PC-3 (cell line): ENCODE results near the gene PPFIBP1. TPM values are rescaled to one million over a fixed set of nuclear protein-coding genes. Genes with fewer than 3 reads are reported as not detected.

Source experiments
- ATAC-seq: fragments of 200-7000 bp; cut with Tn5 transposase; 2 replicates; pipeline ENCODE4 v1.9.1; 2020; ENCODE audit warnings: mild to moderate bottlenecking, moderate library complexity
- BruUV-seq: library from RNA; stranded (reverse); fragments of 400-500 nt; replicated peaks from 2 replicates; lab custom pipeline; 2021; lab: Mats Ljungman, UMichigan
- CTCF ChIA-PET: fragments of 300-600 bp; sonication (Branson Sonifier 250); formaldehyde crosslinking; loops from one replicate; lab custom pipeline; 2022; ENCODE audit warnings: antibody characterized with exemption; lab: Charles Lee
- POLR2A ChIA-PET: fragments of 300-600 bp; sonication (Branson Sonifier 250); formaldehyde crosslinking; loops from one replicate; lab custom pipeline; 2022; ENCODE audit warnings: antibody characterized with exemption; ENCODE audit not compliant: unreplicated experiment; lab: Charles Lee
- DNase-seq: peaks from one replicate; pipeline ENCODE4 v3.0.0-alpha.2; 2015
- H2AFZ ChIP-seq: fragments of 300-600 bp; sonication (generic); 2 replicates; pipeline ENCODE4 v1.6.0; 2016; ENCODE audit warnings: antibody characterized with exemption, low read length
- H3F3A ChIP-seq: fragments of 300-600 bp; sonication (generic); one replicate; pipeline ENCODE4 v1.6.0; 2017; ENCODE audit warnings: antibody characterized with exemption, low read length, control low read depth, mild to moderate bottlenecking; ENCODE audit not compliant: unreplicated experiment
- H3K27ac ChIP-seq: fragments of 300-600 bp; sonication (generic); 2 replicates; pipeline ENCODE4 v1.5.1; 2016; ENCODE audit warnings: mild to moderate bottlenecking, low read length
- H3K27me3 ChIP-seq: fragments of 300-600 bp; sonication (generic); 2 replicates; pipeline ENCODE4 v1.6.1; 2016; ENCODE audit warnings: low read length, mixed read lengths
- H3K36me3 ChIP-seq: fragments of 300-600 bp; sonication (generic); 2 replicates; pipeline ENCODE4 v1.6.1; 2016; ENCODE audit warnings: low read depth, mixed run types, low read length, mixed read lengths
- H3K4me1 ChIP-seq: fragments of 300-600 bp; sonication (generic); 2 replicates; pipeline ENCODE4 v1.5.1; 2016; ENCODE audit warnings: low read length; ENCODE audit not compliant: insufficient read depth
- H3K4me2 ChIP-seq: fragments of 300-600 bp; sonication (generic); 2 replicates; pipeline ENCODE4 v1.6.0; 2016; ENCODE audit warnings: low read length
- H3K4me3 ChIP-seq: fragments of 300-600 bp; sonication (generic); 2 replicates; pipeline ENCODE4 v1.5.1; 2016; ENCODE audit warnings: mild to moderate bottlenecking, low read length, mixed read lengths
- H3K79me2 ChIP-seq: fragments of 300-600 bp; sonication (generic); 2 replicates; pipeline ENCODE4 v1.6.1; 2017; ENCODE audit warnings: low read length, mixed read lengths
- H3K9ac ChIP-seq: fragments of 300-600 bp; sonication (generic); 2 replicates; pipeline ENCODE4 v1.6.0; 2016; ENCODE audit warnings: mild to moderate bottlenecking, low read length
- H3K9me2 ChIP-seq: fragments of 300-600 bp; sonication (generic); replicated peaks from 2 replicates; pipeline ENCODE4 v1.6.1; 2016; ENCODE audit warnings: mixed run types, low read length, mixed read lengths
- H3K9me3 ChIP-seq: fragments of 300-600 bp; sonication (generic); 2 replicates; pipeline ENCODE4 v1.6.1; 2016; ENCODE audit warnings: low read length, mixed read lengths
- H4K20me1 ChIP-seq: fragments of 300-600 bp; sonication (generic); 2 replicates; pipeline ENCODE4 v1.6.1; 2016; ENCODE audit warnings: low read length, mixed read lengths
- EZH2 ChIP-seq: fragments of 300-600 bp; sonication (generic); IDR thresholded peaks from one replicate; pipeline ENCODE4 v1.6.1; 2017; ENCODE audit warnings: antibody characterized with exemption, mild to moderate bottlenecking, low read length; ENCODE audit not compliant: unreplicated experiment
- EZH2phosphoT487 ChIP-seq: fragments of 300-600 bp; sonication (generic); IDR thresholded peaks from 2 replicates; pipeline ENCODE4 v1.6.1; 2018; ENCODE audit warnings: mild to moderate bottlenecking, antibody characterized with exemption, low read length, borderline replicate concordance
- intact Hi-C: fragments of 100-400 bp; cut with micrococcal nuclease; formaldehyde crosslinking; loops from 2 replicates; pipeline ENCODE4 v1.9.0; 2023
- total RNA-seq: library from RNA; depleted of rRNA; stranded (reverse); fragments of >200 nt; gene quantifications from 2 replicates; pipeline ENCODE4 v1.2.3, GENCODE V29; 2014
- TF ChIP-seq, protein P1 (sequence below): fragments of 300-600 bp; sonication (generic); conservative IDR thresholded peaks from 2 replicates; pipeline ENCODE4 v1.5.1; 2017; ENCODE audit warnings: antibody characterized with exemption, low read depth, mild to moderate bottlenecking, low read length

PPFIBP1 gene
- total RNA-seq, 1 experiment from 2014 or later, result 56.9 TPM

DNA sequence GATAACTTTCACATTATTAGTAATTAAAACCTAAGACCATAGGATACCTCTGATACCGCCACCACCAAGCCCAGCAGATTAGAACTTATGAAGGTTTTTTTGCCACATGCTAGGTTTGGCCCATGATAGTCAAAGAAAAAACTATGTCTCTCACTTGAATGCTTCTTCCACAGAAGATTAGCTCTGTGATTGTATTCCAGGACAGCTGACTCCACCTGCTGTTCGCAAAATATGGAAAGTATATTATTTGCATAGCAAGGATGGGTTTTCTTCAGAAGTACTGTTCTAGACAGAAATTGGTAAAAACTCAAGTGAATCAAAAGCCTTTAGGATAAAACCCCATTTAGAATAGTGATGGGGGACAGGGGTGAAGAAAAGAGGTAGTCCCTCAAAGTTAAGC, 42.2 kb downstream of the PPFIBP1 start:
- Histone ChIP-seq H2AFZ (no peak overlapping the region), H3K27me3 (no peaks in the 10 kb centered on the region), H3K36me3 (no peaks in the 10 kb centered on the region), H3F3A (no peaks in the 10 kb centered on the region), H3K9me3 (no peaks in the 10 kb centered on the region), H4K20me1 (no peaks in the 10 kb centered on the region), H3K9me2 (no peaks in the 10 kb centered on the region), H3K79me2 (peaks cover 21% of the 10 kb centered on the region), H3K9ac (no peak overlapping the region), H3K4me1 (peaks cover 13% of the 10 kb centered on the region), H3K4me3 (no peak overlapping the region), H3K4me2 (no peak overlapping the region), H3K27ac (no peak overlapping the region)
- TF ChIP-seq EZH2phosphoT487, result no peak
- no peak for TF ChIP-seq EZH2
- TF ChIP-seq, protein P1, sequence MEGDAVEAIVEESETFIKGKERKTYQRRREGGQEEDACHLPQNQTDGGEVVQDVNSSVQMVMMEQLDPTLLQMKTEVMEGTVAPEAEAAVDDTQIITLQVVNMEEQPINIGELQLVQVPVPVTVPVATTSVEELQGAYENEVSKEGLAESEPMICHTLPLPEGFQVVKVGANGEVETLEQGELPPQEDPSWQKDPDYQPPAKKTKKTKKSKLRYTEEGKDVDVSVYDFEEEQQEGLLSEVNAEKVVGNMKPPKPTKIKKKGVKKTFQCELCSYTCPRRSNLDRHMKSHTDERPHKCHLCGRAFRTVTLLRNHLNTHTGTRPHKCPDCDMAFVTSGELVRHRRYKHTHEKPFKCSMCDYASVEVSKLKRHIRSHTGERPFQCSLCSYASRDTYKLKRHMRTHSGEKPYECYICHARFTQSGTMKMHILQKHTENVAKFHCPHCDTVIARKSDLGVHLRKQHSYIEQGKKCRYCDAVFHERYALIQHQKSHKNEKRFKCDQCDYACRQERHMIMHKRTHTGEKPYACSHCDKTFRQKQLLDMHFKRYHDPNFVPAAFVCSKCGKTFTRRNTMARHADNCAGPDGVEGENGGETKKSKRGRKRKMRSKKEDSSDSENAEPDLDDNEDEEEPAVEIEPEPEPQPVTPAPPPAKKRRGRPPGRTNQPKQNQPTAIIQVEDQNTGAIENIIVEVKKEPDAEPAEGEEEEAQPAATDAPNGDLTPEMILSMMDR, result peak; percentile 51
- ATAC-seq (peak; percentile 41), DNase-seq (peak; percentile 27)
- POLR2A ChIA-PET, result no interaction called here
- CTCF ChIA-PET, result interaction anchor here (1.0 to 1.1 kb wide), 2 partner anchors 16 to 42 kb away, joined by 7 to 11 read pairs; partner anchors contain the start of gene PPFIBP1
- intact Hi-C loops, result loop anchor here (1.0 to 2.0 kb wide), 3 partner anchors 41 to 142 kb away; partner anchors contain the start of gene PPFIBP1
- no TSS peak for BruUV-seq

DNA sequence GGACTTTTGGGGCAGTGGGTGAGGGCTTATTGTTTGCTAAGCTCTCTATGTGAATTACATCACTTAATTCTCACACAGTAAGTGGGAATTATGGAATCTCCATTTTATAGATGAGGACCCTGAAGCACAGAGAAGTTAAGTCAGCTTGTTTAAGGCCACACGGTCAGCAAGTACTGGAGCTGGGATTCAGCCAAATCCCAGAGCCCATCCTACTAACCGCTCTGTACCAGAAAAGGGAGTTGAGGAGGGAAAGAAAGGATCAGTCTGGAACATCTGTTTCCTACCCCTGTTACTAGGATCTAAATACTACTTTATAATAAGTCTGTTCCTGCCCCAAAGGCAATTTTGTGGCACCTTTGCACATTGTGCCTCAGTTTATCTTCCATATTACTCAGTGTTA, 42.6 kb downstream of the PPFIBP1 start:
- ChIA-PET CTCF (interaction anchor here (1.0 kb wide), 1 partner anchor 42 kb away, joined by 11 read pairs; the partner anchor contains the start of gene PPFIBP1), POLR2A (no interaction called here)
- Histone ChIP-seq H2AFZ (no peak overlapping the region), H3K9me3 (no peaks in the 10 kb centered on the region), H3K4me2 (no peak overlapping the region), H3K9ac (no peak overlapping the region), H3K4me1 (peaks cover 18% of the 10 kb centered on the region), H3F3A (no peaks in the 10 kb centered on the region), H3K4me3 (no peak overlapping the region), H3K27me3 (no peaks in the 10 kb centered on the region), H3K27ac (no peak overlapping the region), H3K79me2 (peaks cover 24% of the 10 kb centered on the region), H3K9me2 (no peaks in the 10 kb centered on the region), H4K20me1 (no peaks in the 10 kb centered on the region), H3K36me3 (no peaks in the 10 kb centered on the region)
- DNase-seq (no peak), ATAC-seq (no peak)
- no TSS peak for BruUV-seq
- intact Hi-C loops, result loop anchor here (1.0 to 2.0 kb wide), 3 partner anchors 42 to 142 kb away; partner anchors contain the start of gene PPFIBP1
- TF ChIP-seq EZH2, result no peak
- TF ChIP-seq, protein P1, result no peak
- TF ChIP-seq EZH2phosphoT487, result no peak

DNA sequence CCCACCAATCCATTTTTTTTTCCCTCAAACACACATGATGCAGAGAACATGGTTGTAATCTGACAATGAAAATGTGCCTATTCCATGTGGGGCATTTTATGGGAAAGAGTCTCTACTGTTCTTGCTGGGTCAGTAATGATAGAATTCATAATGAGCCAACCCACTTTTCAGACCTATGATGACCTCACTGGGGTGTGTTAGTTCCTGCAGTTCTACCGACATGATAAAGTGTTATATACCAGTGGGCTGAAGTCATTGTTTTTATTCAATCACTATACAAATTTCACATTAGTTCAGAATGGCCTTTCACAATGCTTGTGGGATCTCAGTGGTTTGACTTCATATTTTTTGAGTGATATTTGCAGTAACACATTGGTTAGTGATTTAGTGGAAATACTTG, 47.5 kb downstream of the PPFIBP1 start:
- H2AFZ ChIP-seq, result no peak overlapping the region
- H3K4me1 ChIP-seq, result peaks cover 51% of the 10 kb centered on the region
- TF ChIP-seq EZH2 (no peak), EZH2phosphoT487 (no peak)
- TF ChIP-seq, protein P1, result no peak
- no peaks in the 10 kb centered on the region for H3K27me3 ChIP-seq
- H3K4me3 ChIP-seq, result no peak overlapping the region
- no TSS peak for BruUV-seq
- peaks cover 48% of the 10 kb centered on the region for H3K79me2 ChIP-seq
- H3K9me3 ChIP-seq, result no peaks in the 10 kb centered on the region
- ChIA-PET CTCF (no interaction called here), POLR2A (no interaction called here)
- H3K36me3 ChIP-seq, result no peaks in the 10 kb centered on the region
- no peaks in the 10 kb centered on the region for H4K20me1 ChIP-seq
- intact Hi-C loops, result no loop called here
- H3K9me2 ChIP-seq, result no peaks in the 10 kb centered on the region
- H3K4me2 ChIP-seq, result peak overlapping the region; percentile 6; the same call in 1 of the 2 replicates
- peak; percentile 54 for DNase-seq
- no peak overlapping the region for H3K9ac ChIP-seq
- peak overlapping the region; percentile 50 for H3K27ac ChIP-seq
- peaks cover 16% of the 10 kb centered on the region for H3F3A ChIP-seq
- no peak for ATAC-seq
